Brain microvascular endothelial cell (primary cell): ENCODE data around the gene CCDC170.
"Not testable (repeated sequence)": the region's sequence is repeated elsewhere in the genome, so short reads cannot be mapped to it uniquely, and the experiment has no call there.

Source experiments
- DNase-seq: peaks from one replicate; pipeline ENCODE4 v3.0.0-alpha.2; 2020
- H3K27ac ChIP-seq: fragments of 250-450 bp; sonication (Bioruptor Pico); 2 replicates; pipeline ENCODE4 v1.5.1; 2020; ENCODE audit warnings: mild to moderate bottlenecking, moderate library complexity
- H3K27me3 ChIP-seq: fragments of 250-450 bp; sonication (Bioruptor Pico); replicated peaks from 2 replicates; pipeline ENCODE4 v1.5.1; 2020; ENCODE audit warnings: mild to moderate bottlenecking
- H3K36me3 ChIP-seq: fragments of 250-450 bp; sonication (Bioruptor Pico); replicated peaks from 2 replicates; pipeline ENCODE4 v1.5.1; 2020; ENCODE audit warnings: mild to moderate bottlenecking
- H3K4me3 ChIP-seq: 2 replicates; pipeline ENCODE4 v1.5.1; 2011; ENCODE audit warnings: low read depth, mild to moderate bottlenecking, control low read depth, low read length, moderate library complexity
- in situ Hi-C: cut with HindIII; loops from 2 replicates; pipeline ENCODE4 v1.10.0; 2017; ENCODE audit warnings: low sequenced_read_pairs, low pct_ligation_motif_present
- TF ChIP-seq, protein P1 (sequence below): IDR thresholded peaks from 2 replicates; pipeline ENCODE4 v1.5.1; 2011; ENCODE audit warnings: low read depth, mild to moderate bottlenecking, moderate library complexity, low read length, control low read depth, inconsistent platforms; ENCODE audit errors: missing control alignments

Gene CCDC170

DNA sequence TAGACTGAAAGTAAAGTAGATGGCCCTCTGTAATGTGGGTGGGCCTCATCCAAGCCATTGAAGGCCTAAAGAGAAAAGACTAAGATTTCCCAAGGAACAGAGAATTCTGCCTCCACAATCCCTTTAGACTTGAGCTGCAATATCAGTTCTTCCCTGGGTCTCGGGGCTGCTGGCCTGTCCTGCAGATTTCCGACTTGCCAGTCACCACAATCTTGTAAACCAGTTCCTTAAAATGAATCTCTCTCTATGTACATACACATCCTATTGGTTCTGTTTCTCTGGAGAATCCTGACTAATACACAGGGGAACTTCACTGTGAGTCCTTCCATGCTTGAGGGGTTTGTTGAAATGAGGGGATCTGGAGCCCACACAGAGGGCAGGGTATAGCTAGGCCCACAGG, 12.9 kb downstream of the CCDC170 start:
- DNase-seq, result no peak
- Histone ChIP-seq H3K27ac (no peak overlapping the region), H3K36me3 (no peaks in the 10 kb centered on the region), H3K4me3 (no peak overlapping the region), H3K27me3 (no peaks in the 10 kb centered on the region)
- in situ Hi-C loops, result no loop called here
- TF ChIP-seq, protein P1, sequence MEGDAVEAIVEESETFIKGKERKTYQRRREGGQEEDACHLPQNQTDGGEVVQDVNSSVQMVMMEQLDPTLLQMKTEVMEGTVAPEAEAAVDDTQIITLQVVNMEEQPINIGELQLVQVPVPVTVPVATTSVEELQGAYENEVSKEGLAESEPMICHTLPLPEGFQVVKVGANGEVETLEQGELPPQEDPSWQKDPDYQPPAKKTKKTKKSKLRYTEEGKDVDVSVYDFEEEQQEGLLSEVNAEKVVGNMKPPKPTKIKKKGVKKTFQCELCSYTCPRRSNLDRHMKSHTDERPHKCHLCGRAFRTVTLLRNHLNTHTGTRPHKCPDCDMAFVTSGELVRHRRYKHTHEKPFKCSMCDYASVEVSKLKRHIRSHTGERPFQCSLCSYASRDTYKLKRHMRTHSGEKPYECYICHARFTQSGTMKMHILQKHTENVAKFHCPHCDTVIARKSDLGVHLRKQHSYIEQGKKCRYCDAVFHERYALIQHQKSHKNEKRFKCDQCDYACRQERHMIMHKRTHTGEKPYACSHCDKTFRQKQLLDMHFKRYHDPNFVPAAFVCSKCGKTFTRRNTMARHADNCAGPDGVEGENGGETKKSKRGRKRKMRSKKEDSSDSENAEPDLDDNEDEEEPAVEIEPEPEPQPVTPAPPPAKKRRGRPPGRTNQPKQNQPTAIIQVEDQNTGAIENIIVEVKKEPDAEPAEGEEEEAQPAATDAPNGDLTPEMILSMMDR, result no peak

DNA sequence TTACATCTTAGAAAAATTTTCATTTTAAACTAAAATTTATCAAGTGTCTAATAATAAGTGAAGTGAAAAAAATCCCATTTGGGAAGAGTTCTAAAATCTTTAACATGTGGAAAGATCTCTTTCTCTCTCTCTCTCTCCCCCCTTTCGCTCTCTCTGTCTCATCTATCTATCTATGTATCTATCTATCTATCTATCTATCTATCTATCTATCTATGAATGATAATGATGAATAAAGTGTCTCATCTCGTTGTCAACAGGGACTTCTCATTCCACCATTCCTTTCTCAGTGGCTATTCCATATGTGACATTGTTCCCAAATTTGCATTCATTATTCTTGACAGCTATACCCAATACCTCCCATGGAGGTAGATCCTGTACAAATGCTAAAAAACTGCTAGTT, 15.2 kb downstream of the CCDC170 start:
- no peaks in the 10 kb centered on the region for H3K27me3 ChIP-seq
- no peak overlapping the region for H3K27ac ChIP-seq
- no peaks in the 10 kb centered on the region for H3K36me3 ChIP-seq
- no peak for DNase-seq
- TF ChIP-seq, protein P1, result no peak
- H3K4me3 ChIP-seq, result no peak overlapping the region
- in situ Hi-C loops, result no loop called here

DNA sequence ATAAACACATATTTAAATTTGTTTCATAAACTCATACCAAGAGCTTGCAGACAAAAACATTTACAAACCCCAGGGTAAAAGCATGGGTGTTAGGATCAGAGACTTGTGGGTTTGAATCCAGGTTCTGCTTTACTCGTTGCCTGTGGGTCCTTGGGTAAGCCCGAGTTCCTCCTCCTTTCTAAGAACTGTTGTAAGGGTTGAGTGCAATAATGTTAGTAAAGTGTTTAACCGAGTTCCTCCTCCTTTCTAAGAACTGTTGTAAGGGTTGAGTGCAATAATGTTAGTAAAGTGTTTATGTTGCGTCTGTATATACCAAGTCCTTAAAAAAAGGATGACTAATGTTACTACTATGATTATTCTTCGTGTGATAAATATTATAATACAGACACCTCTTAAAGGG, 18.7 kb downstream of the CCDC170 start:
- in situ Hi-C loops, result no loop called here
- TF ChIP-seq, protein P1, result no peak
- DNase-seq, result no peak
- H3K27ac ChIP-seq, result no peak overlapping the region
- H3K4me3 ChIP-seq, result no peak overlapping the region
- H3K36me3 ChIP-seq, result no peaks in the 10 kb centered on the region
- H3K27me3 ChIP-seq, result no peaks in the 10 kb centered on the region

DNA sequence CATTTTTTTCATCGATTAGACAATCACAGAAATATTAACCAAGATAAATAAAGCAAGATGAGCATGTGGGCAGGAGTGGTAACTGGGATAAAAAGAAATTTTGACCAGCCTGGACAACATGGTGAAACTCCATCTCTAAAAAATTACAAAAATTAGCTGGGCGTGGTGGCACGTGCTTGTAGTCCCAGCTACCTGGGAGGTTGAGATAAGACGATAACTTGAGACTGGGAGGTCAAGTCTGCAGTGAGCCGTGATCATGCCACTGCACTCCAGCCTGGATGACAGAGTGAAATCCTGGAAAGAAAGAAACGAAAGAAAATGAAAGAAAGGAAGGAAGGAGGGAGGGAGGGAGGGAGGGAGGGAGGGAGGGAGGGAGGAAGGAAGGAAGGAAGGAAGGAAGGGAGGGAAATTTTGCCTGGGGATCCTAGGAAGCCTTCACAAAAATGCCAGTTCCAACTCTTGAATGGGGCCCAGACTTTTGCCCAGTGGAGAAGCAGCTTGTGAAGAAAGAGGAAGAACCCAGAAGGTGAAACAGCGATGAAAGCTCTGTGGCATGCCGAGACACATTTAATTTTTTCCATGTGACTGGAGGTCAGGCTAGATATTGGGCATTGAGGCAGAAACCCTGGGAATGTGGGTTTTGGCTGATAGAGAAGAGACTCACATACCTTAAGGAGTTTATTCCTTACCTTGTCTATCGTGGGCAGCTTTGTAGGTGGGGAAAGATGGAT, 20.3 kb downstream of the CCDC170 start:
- DNase-seq, result no peak
- in situ Hi-C loops, result no loop called here
- Histone ChIP-seq H3K27ac (no peak overlapping the region), H3K36me3 (no peaks in the 10 kb centered on the region), H3K27me3 (no peaks in the 10 kb centered on the region), H3K4me3 (no peak overlapping the region)
- TF ChIP-seq, protein P1, result no peak

DNA sequence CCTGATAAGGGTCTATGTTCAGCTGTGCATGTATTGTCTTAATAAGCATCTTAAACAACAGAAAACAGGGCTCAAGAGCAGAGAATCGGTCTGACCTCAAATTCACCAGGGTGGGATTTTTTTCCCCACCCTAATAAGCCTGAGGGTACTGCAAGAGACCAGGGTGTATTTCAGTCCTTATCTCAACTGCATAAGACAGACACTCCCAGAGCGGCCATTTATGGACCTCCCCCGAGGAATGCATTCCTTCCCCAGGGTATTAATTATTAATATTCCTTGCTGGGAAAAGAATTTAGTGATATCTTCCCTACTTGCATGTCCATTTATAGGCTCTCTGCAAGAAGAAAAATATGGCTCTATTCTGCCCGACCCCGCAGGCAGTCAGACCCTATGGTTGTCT, 25.2 kb downstream of the CCDC170 start:
- H3K27me3 ChIP-seq, H3K4me3 ChIP-seq: not testable (repeated sequence)

DNA sequence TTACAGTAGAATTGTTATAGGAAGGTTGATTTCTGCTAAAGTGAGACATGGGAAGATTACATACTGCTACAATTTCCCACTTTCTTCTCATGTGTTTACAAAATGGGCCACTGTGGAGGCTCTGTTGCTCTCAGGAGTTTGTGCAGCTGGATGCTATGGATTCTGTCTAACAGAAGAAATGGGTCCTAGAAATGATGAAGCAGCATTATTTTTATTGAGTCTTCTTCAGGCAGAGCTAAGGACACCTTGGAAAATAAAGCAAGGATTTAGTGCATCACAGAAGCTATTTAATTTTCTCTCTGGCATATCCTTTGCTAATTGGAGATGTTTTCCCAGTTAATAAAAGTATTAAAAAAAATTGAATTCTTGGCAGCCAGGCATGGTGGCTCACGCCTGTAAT, 29.2 kb downstream of the CCDC170 start:
- in situ Hi-C loops, result no loop called here
- H3K4me3 ChIP-seq, result no peak overlapping the region
- H3K27me3 ChIP-seq, result no peaks in the 10 kb centered on the region
- DNase-seq, result no peak
- H3K27ac ChIP-seq, result no peak overlapping the region
- TF ChIP-seq, protein P1, result no peak
- no peaks in the 10 kb centered on the region for H3K36me3 ChIP-seq

More for the DNA sequence above, 25.2 kb downstream of the CCDC170 start:
- H3K36me3 ChIP-seq, H3K27ac ChIP-seq, DNase-seq, in situ Hi-C loops: not testable (repeated sequence)
